Caco-2 (cell line): ENCODE measurements around the gene LRRC45. TPM values are rescaled to one million over a fixed set of nuclear protein-coding genes. Genes with fewer than 3 reads are reported as not detected.

Experiments used
- BruUV-seq: library from RNA; stranded (reverse); fragments of 400-500 nt; replicated peaks from 2 replicates; lab custom pipeline; 2021; lab: Mats Ljungman, UMichigan
- CTCF ChIA-PET: fragments of 300-600 bp; sonication (Branson Sonifier 250); formaldehyde crosslinking; loops from one replicate; lab custom pipeline; 2022; ENCODE audit warnings: antibody characterized with exemption; lab: Charles Lee
- POLR2A ChIA-PET: fragments of 300-600 bp; sonication (Branson Sonifier 250); formaldehyde crosslinking; loops from one replicate; lab custom pipeline; 2022; ENCODE audit warnings: antibody characterized with exemption; lab: Charles Lee
- DNase-seq, 2 experiments: peaks; one replicate each; pipeline versions ENCODE4 v3.0.0 to v3.0.0-alpha.2; 2020 to 2022
- H3K27me3 ChIP-seq: replicated peaks from 2 replicates; pipeline ENCODE4 v1.6.0; 2011; ENCODE audit warnings: low read length; ENCODE audit not compliant: control insufficient read depth, insufficient read depth
- H3K36me3 ChIP-seq: 2 replicates; pipeline ENCODE4 v1.5.1; 2011; ENCODE audit warnings: low read length; ENCODE audit not compliant: control insufficient read depth, insufficient read depth
- H3K4me1 ChIP-seq: fragments of 250-450 bp; sonication (Bioruptor Pico); 2 replicates; pipeline ENCODE4 v1.5.1; 2020; ENCODE audit warnings: mild to moderate bottlenecking
- H3K4me3 ChIP-seq: 2 replicates; pipeline ENCODE4 v1.5.1; 2011; ENCODE audit warnings: low read depth, mild to moderate bottlenecking, control low read depth, low read length
- H3K9me3 ChIP-seq: fragments of 250-450 bp; sonication (Bioruptor Pico); 2 replicates; pipeline ENCODE4 v1.5.1; 2020; ENCODE audit warnings: mild to moderate bottlenecking, moderate library complexity
- H3K27ac Mint-ChIP-seq: one replicate; pipeline ENCODE4 v1.8.0; 2022; ENCODE audit warnings: mixed read lengths; ENCODE audit not compliant: unreplicated experiment
- H3K27me3 Mint-ChIP-seq: one replicate; pipeline ENCODE4 v1.8.0; 2022; ENCODE audit warnings: mixed read lengths; ENCODE audit not compliant: insufficient read depth, unreplicated experiment
- H3K36me3 Mint-ChIP-seq: one replicate; pipeline ENCODE4 v1.8.0; 2022; ENCODE audit warnings: mild to moderate bottlenecking, mixed read lengths; ENCODE audit not compliant: insufficient read depth, unreplicated experiment
- H3K4me1 Mint-ChIP-seq: one replicate; pipeline ENCODE4 v1.8.0; 2022; ENCODE audit warnings: low read depth, mixed read lengths; ENCODE audit not compliant: unreplicated experiment
- H3K4me3 Mint-ChIP-seq: one replicate; pipeline ENCODE4 v1.8.0; 2022; ENCODE audit warnings: mild to moderate bottlenecking, moderate library complexity, mixed read lengths; ENCODE audit not compliant: unreplicated experiment
- H3K9me3 Mint-ChIP-seq: one replicate; pipeline ENCODE4 v1.8.0; 2022; ENCODE audit warnings: mixed read lengths; ENCODE audit not compliant: unreplicated experiment
- CTCF ChIP-seq, 2 experiments: fragments of 200-600 bp in 1 of 2; IDR thresholded peaks; 1 replicate in 1 of 2; 2 replicates in 1 of 2; pipeline versions ENCODE4 v1.5.1 to v1.8.0; 2011 to 2022; ENCODE audit warnings: antibody characterized with exemption in 1 of 2, control low read depth in 1 of 2, inconsistent platforms in 1 of 2, low read depth in 1 of 2, low read length in 1 of 2, mild to moderate bottlenecking in 1 of 2, moderate library complexity in 1 of 2; ENCODE audit not compliant: insufficient read depth in 1 of 2, severe bottlenecking in 1 of 2, unreplicated experiment in 1 of 2
- intact Hi-C: fragments of 100-400 bp; cut with micrococcal nuclease; formaldehyde crosslinking; loops from one replicate; pipeline ENCODE4 v1.10.0; 2022; ENCODE audit not compliant: unreplicated experiment
- total RNA-seq: library from RNA; stranded (reverse); gene quantifications from 2 replicates; pipeline ENCODE4 v1.2.3, GENCODE V29; 2022

LRRC45 gene
- total RNA-seq, 1 experiment from 2014 or later: 33.2 TPM

DNA sequence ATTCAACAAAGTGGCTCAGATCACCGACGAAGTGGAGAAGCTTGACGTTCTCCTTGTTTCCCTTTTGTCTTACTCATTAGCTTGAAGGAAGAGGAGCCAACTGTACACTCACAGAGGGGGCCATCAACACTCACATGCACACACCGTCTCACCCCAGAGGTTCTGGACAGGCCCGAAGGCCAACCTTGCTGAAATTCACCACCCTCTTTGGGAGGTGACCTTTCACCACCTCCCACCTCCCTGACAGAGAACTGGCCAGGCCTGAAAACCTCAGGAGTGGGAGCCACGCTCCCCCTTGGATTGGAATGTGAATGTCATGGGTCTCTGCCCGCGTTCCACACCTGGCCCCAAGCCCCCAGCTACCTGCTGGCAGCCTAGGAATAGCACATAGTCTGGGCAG, 12.4 kb downstream of the LRRC45 start:
- Mint-ChIP-seq H3K27me3 (no peaks in the 10 kb centered on the region), H3K27ac (no peak overlapping the region), H3K4me3 (peak overlapping the region; percentile 86), H3K9me3 (no peaks in the 10 kb centered on the region), H3K4me1 (peaks cover 5% of the 10 kb centered on the region), H3K36me3 (peaks cover 25% of the 10 kb centered on the region)
- H3K4me1 ChIP-seq: peaks cover 24% of the 10 kb centered on the region
- no peaks in the 10 kb centered on the region; the same call in 1 of the 2 replicates for H3K36me3 ChIP-seq
- ChIA-PET CTCF (no interaction called here), POLR2A (interaction anchor here (0.6 kb wide), 1 partner anchor 481 kb away, joined by 5 read pairs; no protein-coding TSS in a partner anchor)
- intact Hi-C loops: no loop called here
- H3K27me3 ChIP-seq: no peaks in the 10 kb centered on the region
- no peak for DNase-seq
- TF ChIP-seq CTCF (IDR thresholded peaks at IDR 0.05; ENCODE audit: insufficient read depth in 1 of 2, low read depth in 1 of 2, low read length in 1 of 2, severe bottlenecking in 1 of 2, unreplicated experiment in 1 of 2): no peak
- no TSS peak for BruUV-seq
- H3K9me3 ChIP-seq: no peaks in the 10 kb centered on the region
- no peak overlapping the region for H3K4me3 ChIP-seq

GRCh38 chr17:82035956-82036633, 13.0 kb downstream of the LRRC45 start:
- no peaks in the 10 kb centered on the region for H3K27me3 Mint-ChIP-seq
- H3K4me3 Mint-ChIP-seq: peak overlapping the region; percentile 86
- no peak for DNase-seq
- Histone ChIP-seq H3K4me3 (peak overlapping the region; percentile 79), H3K36me3 (no peaks in the 10 kb centered on the region; the same call in 1 of the 2 replicates), H3K4me1 (peaks cover 24% of the 10 kb centered on the region), H3K27me3 (no peaks in the 10 kb centered on the region), H3K9me3 (no peaks in the 10 kb centered on the region)
- CTCF ChIA-PET: interaction anchor here (0.6 to 2.4 kb wide), 4 partner anchors 14 to 211 kb away, joined by 3 to 42 read pairs (median 10); partner anchors contain the start of genes CENPX, GPS1, LRRC45 and RFNG
- BruUV-seq: TSS peak; percentile 64
- peaks cover under 1% of the 10 kb centered on the region for H3K9me3 Mint-ChIP-seq
- H3K36me3 Mint-ChIP-seq: peaks cover 19% of the 10 kb centered on the region
- peaks cover 5% of the 10 kb centered on the region for H3K4me1 Mint-ChIP-seq
- H3K27ac Mint-ChIP-seq: peak overlapping the region; percentile 55
- no peak for TF ChIP-seq CTCF (IDR thresholded peaks at IDR 0.05; ENCODE audit: insufficient read depth in 1 of 2, low read depth in 1 of 2, low read length in 1 of 2, severe bottlenecking in 1 of 2, unreplicated experiment in 1 of 2)
- intact Hi-C loops: loop anchor here (2.0 kb wide), 1 partner anchor 63 kb away; the partner anchor contains the start of gene FASN
- POLR2A ChIA-PET: interaction anchor here (0.6 kb wide), 1 partner anchor 482 kb away, joined by 5 read pairs; no protein-coding TSS in a partner anchor

DNA sequence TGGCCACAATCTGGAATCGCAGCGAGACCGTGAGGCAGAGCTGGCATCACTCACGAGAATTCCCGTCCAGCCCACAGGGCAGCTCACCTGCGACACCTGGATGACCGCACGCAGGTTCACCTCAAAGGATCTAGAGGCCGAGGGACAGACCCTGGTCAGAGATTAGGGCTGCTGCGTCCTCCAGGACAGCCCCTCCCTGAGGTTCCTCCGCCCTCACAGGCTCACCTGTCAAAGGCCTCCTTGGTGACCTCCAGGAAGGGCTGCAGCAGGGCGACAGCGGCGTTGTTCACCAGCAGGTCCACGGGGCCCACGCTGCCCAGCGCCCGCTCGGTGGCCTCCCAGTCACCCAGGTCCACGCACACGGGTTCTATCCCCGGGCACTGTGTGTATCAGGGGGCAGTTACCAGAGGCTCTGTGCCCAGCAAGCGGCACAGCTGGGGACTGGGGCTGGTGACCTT, 13.6 kb downstream of the LRRC45 start:
- intact Hi-C loops: loop anchor here (1.0 to 2.0 kb wide), 2 partner anchors 15 to 62 kb away; partner anchors contain the start of genes FASN, GPS1 and RFNG
- Histone ChIP-seq H3K9me3 (no peaks in the 10 kb centered on the region), H3K4me3 (peak overlapping the region; percentile 79), H3K4me1 (peaks cover 24% of the 10 kb centered on the region), H3K27me3 (no peaks in the 10 kb centered on the region), H3K36me3 (no peaks in the 10 kb centered on the region; the same call in 1 of the 2 replicates)
- H3K9me3 Mint-ChIP-seq: peaks cover 6% of the 10 kb centered on the region
- H3K4me1 Mint-ChIP-seq: peaks cover 5% of the 10 kb centered on the region
- peak overlapping the region; percentile 55 for H3K27ac Mint-ChIP-seq
- peak in 1 of 2 experiments; percentile 41 for DNase-seq
- CTCF ChIA-PET: interaction anchor here (1.0 to 2.4 kb wide), 4 partner anchors 14 to 108 kb away, joined by 3 to 42 read pairs (median 13); partner anchors contain the start of genes CENPX, FASN, GPS1 and LRRC45
- no TSS peak for BruUV-seq
- no peaks in the 10 kb centered on the region for H3K27me3 Mint-ChIP-seq
- peak overlapping the region; percentile 86 for H3K4me3 Mint-ChIP-seq
- peaks cover 19% of the 10 kb centered on the region for H3K36me3 Mint-ChIP-seq
- POLR2A ChIA-PET: interaction anchor here (1.4 kb wide), 1 partner anchor 14 kb away, joined by 16 read pairs; no protein-coding TSS in a partner anchor
- TF ChIP-seq CTCF (IDR thresholded peaks at IDR 0.05; ENCODE audit: insufficient read depth in 1 of 2, low read depth in 1 of 2, low read length in 1 of 2, severe bottlenecking in 1 of 2, unreplicated experiment in 1 of 2): no peak
